ENCODE measurements around the gene PAAF1. TPM values are rescaled to one million over a fixed set of nuclear protein-coding genes. Genes with fewer than 3 reads are reported as not detected.
"Not testable (repeated sequence)": the region's sequence is repeated elsewhere in the genome, so short reads cannot be mapped to it uniquely, and the experiment has no call there.

Gene PAAF1
- total RNA-seq, 3 donors from 2014 or later, result 13.8 to 19.7 (median 14.8) TPM

GRCh38 chr11:73921180-73921579 is 44.4 kb downstream of the PAAF1 start:
- no peaks in the 10 kb centered on the region for H3K9me3 ChIP-seq
- ATAC-seq (no peak), DNase-seq (no peak)
- no peaks in the 10 kb centered on the region for H3K36me3 ChIP-seq (ENCODE audit: low read depth)
- intact Hi-C loops (cut with DNase I, micrococcal nuclease), result no loop called here
- H3K4me3 ChIP-seq, result no peak overlapping the region
- no peaks in the 10 kb centered on the region for H3K4me1 ChIP-seq (ENCODE audit: low read depth)
- TF ChIP-seq CTCF (IDR thresholded peaks at IDR 0.05), result no peak

- DNase-seq (no peak), ATAC-seq (no peak)
- Histone ChIP-seq H3K36me3 (ENCODE audit: low read depth) (no peaks in the 10 kb centered on the region), H3K4me1 (ENCODE audit: low read depth) (peaks cover 7% of the 10 kb centered on the region), H3K4me3 (no peak overlapping the region), H3K9me3 (no peaks in the 10 kb centered on the region)
- intact Hi-C loops (cut with DNase I, micrococcal nuclease), result no loop called here
- no peak for TF ChIP-seq CTCF (IDR thresholded peaks at IDR 0.05)
These were observed 52.6 kb downstream of the PAAF1 start for GRCh38 chr11:73929388-73929787.

- DNase-seq (peak in 1 of 3 donors; percentile 10), ATAC-seq (peak; percentile 82)
- no peaks in the 10 kb centered on the region for H3K36me3 ChIP-seq (ENCODE audit: low read depth)
- intact Hi-C loops (cut with DNase I, micrococcal nuclease), result no loop called here
- TF ChIP-seq CTCF (IDR thresholded peaks at IDR 0.05), result no peak
- no peaks in the 10 kb centered on the region for H3K9me3 ChIP-seq
- peaks cover 7% of the 10 kb centered on the region for H3K4me1 ChIP-seq (ENCODE audit: low read depth)
- H3K4me3 ChIP-seq, result no peak overlapping the region
These were observed 54.3 kb downstream of the PAAF1 start for GRCh38 chr11:73931039-73931645.

- Histone ChIP-seq H3K36me3 (ENCODE audit: low read depth) (no peaks in the 10 kb centered on the region), H3K4me1 (ENCODE audit: low read depth) (peaks cover 7% of the 10 kb centered on the region), H3K9me3 (no peaks in the 10 kb centered on the region), H3K4me3 (no peak overlapping the region)
- intact Hi-C loops (cut with DNase I, micrococcal nuclease), result no loop called here
- peak; percentile 96 for ATAC-seq
- DNase-seq, result peak in 2 of 3 donors; percentile 42 to 55
- no peak for TF ChIP-seq CTCF (IDR thresholded peaks at IDR 0.05)
These were observed 55.2 kb downstream of the PAAF1 start for GRCh38 chr11:73931951-73932350.

GRCh38 chr11:73932781-73933180 is 56.0 kb downstream of the PAAF1 start:
- no peaks in the 10 kb centered on the region for H3K36me3 ChIP-seq (ENCODE audit: low read depth)
- peaks cover 7% of the 10 kb centered on the region for H3K4me1 ChIP-seq (ENCODE audit: low read depth)
- DNase-seq, result no peak
- no peak for ATAC-seq
- H3K4me3 ChIP-seq, result no peak overlapping the region
- TF ChIP-seq CTCF (IDR thresholded peaks at IDR 0.05), result no peak
- intact Hi-C loops (cut with DNase I, micrococcal nuclease), result no loop called here
- peaks cover 2% of the 10 kb centered on the region for H3K9me3 ChIP-seq

GRCh38 chr11:73936047-73936446 is 59.2 kb downstream of the PAAF1 start:
- intact Hi-C loops (cut with DNase I, micrococcal nuclease); DNase-seq: not testable (repeated sequence)

More at GRCh38 chr11:73936047-73936446, 59.2 kb downstream of the PAAF1 start:
- H3K4me3 ChIP-seq; ATAC-seq; H3K4me1 ChIP-seq (ENCODE audit: low read depth); H3K9me3 ChIP-seq; H3K36me3 ChIP-seq (ENCODE audit: low read depth): not testable (repeated sequence)
